Activated gamma-delta T cell (primary cell): ENCODE data around the gene MMAB.
"Not testable (repeated sequence)": the region's sequence is repeated elsewhere in the genome, so short reads cannot be mapped to it uniquely, and the experiment has no call there.

Experiments used
- DNase-seq: peaks from one replicate; lab custom pipeline; 2025; lab: John Stamatoyannopoulos, UW

The MMAB gene

DNA sequence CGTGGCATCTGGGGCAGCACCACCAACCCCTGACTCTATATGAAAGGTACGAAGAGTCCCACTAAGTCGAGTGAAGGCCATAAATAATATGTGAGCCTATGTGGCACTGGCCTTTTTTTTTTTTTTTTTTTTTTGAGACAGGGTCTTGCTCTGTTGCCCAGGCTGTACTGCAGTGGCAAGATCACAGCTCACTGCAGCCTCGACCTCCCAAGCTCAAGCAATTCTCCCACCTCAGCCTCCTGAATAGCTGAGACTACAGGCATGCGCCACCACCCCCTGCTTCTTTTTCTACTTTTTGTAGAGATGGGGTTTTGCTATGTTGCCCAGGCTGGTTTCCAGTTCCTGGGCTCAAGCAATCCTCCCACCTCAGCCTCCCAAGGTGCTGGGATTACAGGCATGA, 28.8 kb upstream of the MMAB start:
- DNase-seq, result not testable (repeated sequence)

DNA sequence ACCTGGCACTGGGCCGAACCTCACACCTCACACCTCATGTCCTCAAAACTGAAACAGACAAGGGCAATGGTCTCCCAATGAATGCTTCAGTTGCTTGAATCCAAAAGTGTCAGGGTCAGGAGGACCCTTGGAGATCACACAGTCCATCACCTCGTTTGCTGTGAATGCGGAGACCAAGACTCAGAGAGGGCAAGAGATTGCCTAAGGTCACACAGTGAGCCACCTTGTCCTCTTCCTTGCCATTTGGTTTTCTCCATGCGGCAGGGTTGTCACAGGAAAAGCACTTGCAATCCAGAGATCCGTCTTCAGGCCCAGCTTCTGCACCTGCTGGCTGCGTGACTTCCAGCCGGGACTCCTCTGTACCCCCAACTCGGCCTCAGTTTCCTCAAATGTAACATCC, 28.3 kb upstream of the MMAB start:
- no peak for DNase-seq

DNA sequence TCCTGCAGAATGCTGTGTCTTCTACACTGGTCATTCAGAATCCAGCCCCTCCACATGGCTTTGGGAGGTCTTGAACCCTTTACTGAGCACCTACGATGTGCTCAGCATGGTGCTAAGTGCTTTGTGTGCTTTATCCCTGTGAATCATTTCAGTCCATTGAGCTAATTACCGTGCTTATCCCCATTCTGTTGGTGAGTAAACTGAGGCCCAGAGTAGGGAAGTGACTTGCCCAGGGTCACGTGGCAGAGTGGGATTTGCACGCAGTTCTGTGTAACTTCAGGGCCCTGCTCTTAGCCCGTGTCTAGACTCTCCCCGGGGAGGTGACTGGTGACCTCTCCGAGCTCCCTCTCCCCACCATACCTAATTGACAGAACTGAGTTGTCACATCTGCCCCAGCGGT, 27.7 kb upstream of the MMAB start:
- no peak for DNase-seq

DNA sequence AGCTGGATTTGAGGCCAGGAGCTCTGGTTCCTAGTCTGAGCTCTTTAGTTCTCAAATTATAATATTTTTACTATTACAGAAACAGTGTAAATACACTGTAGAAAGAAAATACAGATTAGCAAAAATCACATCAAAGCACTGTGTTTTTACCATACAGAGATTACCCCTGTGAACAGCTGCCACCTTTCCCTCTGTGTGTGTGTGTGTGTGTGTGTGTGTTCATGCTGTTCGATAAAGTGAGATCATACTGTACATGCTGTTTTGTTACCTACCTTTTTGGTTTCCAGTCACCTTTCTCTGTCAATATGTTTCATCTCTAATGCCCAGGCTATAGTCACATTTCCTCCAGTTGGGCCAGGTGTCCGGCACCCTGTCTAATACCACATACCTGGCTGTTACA, 27.2 kb upstream of the MMAB start:
- no peak for DNase-seq

DNA sequence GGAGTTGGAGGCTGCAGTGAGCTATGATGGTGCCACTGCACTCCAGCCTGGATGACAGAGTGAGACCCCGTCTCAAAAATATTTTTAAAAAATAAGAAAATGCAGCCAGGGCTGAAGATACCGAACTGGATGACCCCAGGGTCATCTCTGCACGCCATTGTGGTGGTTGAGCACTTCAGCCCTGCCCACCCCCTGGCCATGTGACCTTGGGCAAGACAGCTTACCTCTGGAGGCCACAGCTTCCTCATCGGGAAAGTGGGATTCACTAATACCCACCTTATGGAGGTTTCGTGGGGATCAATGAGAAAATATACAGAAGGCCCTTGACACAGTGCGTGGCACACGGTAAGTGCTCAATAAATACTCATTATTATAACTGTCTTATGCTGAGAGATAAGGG, 25.8 kb upstream of the MMAB start:
- no peak for DNase-seq

DNA sequence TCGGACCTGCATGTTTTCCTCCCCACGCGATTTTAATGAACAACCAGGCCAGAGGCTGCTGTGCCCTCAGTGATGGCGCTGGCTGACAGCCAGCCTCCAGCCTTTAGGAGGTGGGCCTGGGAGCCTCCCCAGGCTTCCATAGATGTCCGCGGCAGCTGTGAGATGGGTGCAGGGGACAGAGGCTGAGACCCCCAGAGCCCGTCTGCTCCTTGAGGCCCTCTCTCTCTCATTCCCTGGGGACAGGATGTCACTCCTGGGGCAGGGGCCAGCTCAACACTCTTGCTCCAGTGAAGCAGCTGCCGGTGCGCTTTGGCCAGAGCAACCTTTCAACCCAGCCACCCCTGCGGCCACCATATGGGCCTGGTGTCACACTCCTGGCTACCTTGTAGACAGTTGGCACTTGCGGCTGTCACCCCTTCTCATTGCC, 25.1 kb upstream of the MMAB start:
- no peak for DNase-seq

DNA sequence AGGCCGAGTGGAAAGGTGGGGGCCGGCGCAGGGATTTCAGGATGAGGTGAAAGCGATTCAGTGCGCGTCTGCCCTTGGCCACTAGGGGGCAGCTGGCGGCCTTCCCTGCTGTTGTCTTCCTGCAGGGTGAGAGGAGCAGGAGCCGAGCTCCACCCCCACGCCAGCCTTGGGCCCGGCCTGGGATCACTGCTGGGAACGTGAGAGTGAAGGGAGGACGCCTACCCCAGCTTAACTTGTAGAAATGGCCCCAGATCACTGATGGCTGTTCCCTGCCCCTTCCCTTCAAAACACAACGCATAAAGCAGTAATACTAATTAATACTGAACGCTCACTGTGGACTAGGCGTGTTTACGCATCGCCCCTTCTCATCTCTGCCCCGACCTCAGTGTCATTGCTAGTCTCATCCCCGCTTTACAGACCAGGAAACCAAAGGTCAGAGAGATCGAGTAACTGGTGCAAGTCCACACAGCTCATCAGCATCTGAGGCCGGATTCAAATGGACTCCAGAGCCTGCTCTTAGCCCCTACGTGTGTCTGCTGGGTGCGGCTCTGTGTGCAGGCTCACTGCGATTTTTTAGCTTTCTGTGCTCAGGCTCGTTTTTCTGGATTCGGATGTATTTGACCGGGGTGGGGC, 24.6 kb upstream of the MMAB start:
- DNase-seq, result peak; percentile 22

DNA sequence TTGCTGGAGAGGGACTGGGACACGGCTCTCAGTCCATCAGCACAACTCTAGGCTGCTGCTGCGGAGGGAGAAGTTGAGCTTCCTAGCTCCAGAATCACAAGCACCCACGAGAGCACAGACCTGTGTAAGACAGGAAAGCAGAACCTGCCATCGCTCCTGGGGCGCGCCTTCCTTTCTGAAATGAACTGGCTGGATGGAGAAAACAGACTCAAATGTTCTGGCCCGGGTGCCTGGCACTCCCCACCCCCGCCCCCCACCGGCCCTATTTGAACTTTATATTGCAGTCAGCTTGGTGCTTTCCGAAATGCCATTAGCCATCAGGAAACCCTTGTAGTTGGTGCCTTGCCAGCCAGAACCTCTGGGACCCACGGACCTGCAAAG, 24.1 kb upstream of the MMAB start:
- DNase-seq, result no peak

DNA sequence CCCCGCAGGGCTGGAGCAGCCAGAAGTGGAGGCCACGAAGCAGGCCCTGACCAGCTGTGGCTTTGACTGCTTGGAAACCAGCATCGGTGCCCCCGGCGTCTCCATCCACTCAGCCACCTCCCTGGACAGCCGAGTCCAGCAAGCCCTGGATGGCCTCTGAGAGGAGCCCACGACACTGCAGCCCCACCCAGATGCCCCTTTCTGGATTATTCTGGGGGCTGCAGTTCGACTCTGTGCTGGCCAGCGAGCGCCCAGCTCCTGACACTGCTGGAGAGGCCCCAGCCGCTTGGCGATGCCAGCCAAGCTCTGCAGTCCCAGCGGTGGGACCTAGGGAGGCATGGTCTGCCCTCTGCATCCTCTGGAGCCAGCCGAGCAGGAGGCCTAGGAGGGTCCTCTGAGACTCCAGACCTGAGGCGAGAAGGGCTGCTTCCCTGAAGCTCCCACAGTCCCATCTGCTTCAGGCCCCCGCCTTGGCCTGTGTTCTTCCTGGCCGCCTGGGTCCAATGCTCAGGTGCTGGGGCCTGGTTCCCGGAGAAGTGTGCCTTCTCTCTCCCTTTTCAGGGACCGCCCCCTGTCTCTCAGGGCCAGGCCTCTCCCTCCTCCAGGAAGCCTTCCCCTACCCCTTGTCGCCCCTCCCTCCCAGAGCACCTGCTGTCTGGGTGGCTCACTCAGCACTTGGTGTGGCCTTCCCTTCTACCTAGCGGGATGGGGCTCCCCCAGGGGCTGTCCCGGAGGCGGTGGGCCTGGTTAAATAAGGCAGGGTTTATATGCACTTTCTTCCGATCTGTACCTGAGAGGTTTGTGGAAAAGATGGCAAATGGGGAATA, 23.3 kb upstream of the MMAB start:
- no peak for DNase-seq

DNA sequence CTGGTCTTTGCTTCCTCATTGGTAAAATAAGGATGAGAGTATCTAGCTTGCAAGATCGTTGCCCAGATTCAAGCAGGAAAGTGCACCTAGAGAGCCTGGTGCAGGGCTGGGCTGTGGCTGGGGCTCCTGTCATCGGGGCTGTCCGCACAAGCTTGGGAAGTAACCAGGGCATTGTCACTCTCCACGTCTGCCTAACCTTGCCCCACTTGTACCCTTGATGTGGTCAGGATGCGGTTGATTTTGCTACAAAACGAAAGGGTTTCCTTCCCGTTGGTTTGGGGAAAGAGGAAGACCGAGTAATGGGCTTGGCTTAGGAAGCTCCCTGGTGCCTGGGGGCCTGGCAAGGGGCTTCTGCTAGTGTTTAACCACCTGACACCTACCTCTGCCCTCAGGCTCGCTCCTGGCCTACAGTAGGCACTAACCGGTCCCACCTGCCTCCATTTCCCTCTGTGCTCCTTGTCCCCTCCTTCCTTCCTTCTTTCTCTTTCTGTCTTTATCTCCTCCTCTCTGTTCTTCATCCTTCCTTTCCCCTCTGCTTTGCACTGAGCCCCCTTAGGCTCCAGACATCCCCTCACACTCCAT, 22.1 kb upstream of the MMAB start:
- no peak for DNase-seq

DNA sequence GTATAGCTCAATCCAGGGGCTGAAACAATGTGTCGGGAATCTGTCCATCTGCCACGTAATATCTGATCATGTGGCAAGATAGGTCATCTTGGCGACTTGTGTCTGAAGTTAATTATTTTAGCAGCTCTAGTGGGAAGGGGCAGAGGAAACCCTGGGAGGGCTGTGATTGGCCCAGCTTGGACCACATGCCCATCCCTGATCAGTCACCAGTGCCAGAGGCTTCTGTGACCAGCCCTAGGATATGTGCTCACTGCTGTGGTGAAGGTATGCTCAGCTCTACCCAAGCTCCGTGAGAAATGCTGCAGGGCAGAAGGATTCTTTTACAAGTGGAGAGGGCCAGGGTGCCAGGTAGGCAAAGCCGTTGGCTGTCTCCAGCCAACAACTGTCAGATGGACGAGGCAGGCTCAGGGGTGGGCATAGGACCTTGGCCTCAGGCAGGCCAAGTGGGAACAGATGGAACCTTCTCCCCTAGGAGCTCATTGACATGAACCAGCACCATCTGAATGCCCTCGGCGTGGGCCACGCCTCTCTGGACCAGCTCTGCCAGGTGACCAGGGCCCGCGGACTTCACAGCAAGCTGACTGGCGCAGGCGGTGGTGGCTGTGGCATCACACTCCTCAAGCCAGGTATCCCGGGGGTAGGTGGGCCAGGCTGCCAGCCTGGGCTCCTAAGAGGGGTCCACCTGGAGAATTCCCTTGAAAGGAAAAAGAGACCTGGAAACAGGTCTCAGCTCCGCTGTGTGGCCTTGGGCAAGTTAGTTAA, 21.4 kb upstream of the MMAB start:
- DNase-seq, result no peak

DNA sequence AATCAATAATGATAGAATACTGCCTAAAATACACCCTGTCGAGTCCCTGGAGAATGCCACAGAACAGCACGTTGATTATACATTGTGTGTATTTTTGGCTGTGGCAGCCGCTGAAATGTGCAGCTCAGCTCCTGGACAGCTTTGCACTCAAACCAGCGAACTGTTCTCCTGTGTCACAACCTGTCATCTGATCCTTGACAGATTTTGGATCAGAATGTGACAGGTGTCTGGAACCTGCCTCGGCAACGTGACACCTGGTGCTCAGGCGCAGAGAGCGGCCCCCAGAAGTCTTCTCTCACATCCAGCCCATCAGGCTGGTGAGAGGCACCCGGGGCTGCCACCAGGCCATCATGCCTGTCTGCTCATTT, 19.6 kb upstream of the MMAB start:
- DNase-seq, result no peak

DNA sequence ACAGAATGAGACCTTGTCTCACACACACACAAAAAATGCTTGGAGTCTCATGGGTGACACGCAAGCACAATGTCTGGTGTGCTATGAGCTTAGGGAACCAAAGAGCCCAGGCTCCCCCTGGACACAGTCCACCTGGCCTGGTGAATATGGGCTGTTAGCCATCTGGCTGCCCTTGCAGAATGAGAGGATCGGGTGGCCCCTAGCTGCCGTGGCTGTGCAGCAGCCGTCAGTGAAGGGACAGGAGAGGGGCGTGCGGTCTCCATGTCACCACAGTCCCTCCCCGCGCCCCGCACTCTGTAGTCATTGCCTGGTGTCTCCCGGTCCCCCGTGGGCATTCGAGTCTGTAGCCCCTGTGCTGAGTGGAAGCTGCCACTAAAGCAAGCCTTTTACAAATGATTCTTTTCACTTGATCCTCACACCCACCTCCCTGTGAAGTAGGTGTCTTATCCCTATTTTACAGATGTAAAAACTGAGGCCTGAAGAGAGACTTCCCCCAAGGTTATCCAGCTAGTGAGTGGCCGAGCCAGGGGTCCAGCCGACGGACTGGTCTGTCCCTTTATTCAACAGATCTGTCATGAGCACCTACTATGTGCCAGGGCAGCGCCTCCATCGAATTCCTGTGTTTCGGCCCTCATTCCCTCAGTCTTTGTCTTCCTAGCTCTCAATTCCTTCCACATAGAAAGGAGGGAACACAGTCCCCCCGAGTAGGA, 19.0 kb upstream of the MMAB start:
- DNase-seq, result no peak

DNA sequence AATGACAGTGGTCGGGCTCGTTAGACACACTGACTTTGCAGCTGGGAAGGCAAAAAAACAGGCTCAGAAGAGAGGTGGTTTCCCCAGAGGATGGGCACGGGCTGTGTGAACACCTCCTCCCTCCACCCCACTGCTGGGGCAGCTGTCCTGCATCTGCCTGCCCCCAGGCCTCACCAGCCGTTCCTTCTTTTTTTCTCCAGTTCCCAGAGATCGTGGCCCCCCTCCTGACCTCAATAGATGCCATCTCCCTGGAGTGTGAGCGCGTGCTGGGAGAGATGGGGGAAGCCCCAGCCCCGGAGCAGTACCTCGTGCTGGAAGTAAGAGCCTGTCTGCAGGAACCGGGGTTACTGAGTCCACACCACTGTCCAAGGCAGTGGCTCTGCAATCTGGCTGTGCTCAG, 17.7 kb upstream of the MMAB start:
- no peak for DNase-seq

DNA sequence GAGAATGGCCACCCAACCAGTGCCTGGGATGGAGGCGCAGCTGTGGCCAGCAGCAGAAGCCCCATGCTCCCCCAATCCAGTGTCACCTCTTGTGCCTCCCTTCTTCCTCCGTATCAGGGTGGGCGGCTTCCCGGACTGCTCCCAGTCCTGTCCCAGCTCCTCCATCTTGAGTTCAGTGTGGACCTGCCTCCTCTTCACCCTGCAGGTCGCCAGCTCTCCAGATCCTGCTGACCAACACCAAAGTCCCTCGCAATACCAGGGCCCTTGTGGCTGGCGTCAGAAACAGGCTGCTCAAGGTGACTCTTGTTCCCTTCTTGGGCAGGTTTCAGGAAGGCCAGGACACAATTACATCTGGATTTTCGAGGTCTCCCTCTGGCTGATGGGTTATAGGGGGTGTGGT, 17.3 kb upstream of the MMAB start:
- no peak for DNase-seq

DNA sequence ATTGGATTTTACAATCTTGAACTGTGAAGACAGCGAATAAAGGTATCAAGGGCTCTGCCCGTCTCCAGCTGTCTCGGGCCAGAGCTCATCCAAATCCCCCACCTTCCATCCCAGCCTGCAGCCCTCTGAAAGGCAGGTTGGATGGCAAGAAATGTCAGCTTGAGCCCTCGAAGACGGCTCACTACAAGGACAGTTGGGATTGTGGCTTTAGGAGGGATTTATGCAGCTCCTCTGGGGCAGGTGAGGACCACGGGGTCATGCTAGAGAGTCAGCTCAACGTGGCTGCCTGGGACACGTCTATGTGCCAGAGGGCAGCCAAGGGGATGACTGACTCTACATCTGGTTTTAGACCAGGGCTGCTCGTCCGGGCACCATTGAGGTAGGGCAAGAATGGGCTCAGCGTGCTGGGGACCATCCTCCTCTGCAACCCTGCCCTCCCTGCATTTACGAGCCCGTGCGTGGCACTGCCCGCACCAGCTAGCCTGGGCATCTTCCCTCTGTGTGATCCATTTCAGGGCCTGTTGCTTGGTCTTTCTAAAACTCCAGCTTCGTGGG, 16.5 kb upstream of the MMAB start:
- no peak for DNase-seq

DNA sequence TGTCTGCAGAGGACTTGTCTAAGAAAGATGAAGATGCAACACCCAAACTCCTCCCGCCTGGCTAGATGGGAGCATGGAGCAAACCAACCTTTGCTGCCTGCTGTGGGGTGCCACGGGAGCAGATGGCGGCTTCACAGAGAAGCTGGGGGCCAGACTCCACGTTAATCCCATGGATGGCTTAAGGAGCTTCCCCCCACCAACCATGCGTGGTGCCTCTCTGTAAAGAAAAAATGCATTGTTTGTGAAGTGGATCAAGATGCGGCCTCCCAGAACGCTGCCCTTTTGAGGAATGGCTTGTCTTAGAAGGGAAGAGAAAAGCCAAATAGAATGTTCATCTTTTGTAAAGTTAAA, 15.9 kb upstream of the MMAB start:
- DNase-seq, result no peak

DNA sequence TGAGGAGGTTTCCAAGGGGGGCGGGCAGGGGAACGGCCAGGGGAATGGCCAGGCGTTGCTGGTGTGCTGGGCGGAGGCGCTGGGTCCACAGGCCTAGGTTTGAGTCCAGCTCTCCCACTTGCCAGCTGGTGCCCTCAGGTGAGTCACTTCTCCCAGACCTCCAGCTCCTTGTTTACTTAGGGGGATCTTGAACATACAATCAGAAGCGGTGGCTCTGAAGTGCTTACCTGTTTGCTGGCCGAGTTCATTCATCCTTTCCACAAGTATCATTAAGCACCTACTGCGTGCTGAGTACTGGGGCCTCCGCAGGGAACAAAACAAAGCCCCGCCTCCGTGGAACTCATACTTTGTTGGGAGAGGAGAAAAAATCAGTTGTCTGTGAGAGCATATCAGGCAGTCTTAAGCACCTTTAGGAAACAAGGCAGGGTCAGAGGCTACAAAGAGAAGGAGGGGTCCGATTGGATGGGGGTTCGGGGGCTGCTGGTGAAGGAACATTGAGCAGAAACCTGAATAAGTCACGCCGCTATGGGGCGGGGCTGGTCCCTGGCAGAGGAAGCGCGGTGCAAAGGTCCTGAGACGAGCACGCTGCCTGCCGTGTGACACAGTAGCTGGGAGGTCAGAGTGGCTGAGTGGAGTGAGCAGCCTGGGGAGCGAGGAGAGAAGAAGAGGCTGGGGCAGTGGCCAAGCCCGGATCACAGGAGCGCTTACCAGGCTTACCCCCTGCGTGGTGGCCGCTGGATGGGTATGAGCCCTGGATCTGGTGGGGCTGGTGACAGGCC, 15.3 kb upstream of the MMAB start:
- no peak for DNase-seq

DNA sequence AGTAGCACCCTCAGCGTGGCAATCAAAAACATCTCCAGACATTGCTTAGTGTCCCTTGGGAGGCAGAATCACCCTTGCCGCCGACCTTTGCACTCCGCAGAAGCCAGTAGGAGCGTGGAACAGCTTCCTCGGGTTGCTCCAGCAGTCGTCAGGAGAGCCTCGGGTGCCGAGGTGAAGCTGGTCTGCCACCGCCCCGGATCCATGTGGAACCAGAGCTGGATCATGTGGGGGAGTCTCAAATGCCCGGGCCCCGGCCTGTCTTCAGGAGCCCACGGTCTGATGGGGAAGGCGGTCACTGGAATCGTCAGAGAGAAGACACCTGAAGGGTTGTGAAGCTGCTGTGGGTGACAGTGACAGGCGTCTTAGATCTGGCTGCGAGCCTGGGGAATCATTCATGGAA, 14.6 kb upstream of the MMAB start:
- DNase-seq, result no peak

DNA sequence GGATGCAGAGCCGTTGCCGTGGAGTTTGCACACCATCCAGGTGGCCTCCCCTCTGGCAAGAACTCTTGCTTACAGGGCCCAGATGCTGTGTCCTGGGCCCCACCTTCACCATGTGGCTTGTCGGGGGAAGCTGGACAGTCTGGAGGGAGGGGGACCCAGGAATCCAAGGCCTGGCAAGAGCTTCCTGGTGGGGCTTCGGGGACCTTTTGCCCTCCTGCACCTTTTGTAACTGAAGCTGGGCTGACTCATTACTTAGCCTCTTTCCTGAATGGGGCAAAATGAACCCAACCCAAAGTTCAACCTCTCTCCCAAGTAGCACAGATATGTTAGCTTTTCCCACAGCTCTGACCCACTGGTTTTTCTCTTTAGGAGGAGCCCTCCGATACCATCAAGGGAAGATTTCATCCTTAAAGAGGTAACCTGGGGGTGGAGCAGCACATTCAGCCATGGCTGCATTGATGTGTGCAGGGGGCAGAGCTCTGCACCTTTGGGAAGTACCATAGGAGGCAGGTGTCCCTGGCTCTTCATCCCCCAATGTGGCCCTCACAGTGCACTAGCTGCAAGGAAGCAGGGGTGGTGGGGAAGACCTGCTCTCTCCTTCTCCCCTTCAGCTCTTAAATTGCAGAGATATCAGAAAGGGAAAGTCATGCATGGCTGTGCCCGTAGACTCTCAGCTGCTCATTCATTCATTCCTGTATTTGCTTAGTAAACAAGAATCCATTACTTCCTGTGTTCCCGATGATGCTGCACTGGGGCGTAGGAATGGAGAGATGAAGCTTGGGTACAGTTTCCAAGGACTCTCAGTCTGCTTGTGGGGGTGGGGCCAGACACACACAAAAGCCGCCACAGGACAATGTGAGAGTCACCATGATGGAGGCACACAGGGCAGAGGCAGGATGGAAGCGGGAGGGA, 13.3 kb upstream of the MMAB start:
- no peak for DNase-seq
